Measurements from ENCODE around the gene CDC42BPB.

DNA sequence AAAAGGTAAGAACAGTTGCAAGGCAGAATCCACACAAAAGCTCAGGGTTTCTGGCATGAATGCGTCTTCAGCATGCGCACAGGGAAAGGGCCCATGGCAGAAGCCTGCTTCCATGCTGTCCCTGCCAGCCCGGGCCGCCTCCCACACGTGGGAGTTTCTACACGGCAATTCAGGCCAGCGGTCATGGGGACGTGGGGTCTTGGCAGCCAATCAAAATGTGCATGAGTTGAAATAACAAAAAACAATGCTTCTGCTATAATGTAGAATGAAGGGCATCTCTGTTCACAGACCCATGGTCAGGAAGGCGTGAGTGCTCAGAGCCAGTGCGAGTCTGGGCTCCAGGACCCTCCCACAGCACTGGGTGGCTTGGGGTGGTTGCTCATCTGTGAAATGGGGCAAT is 106.3 kb downstream of the CDC42BPB start:
- no peak for TF ChIP-seq POLR2AphosphoS5 (IDR thresholded peaks at IDR 0.05; ENCODE audit: insufficient read depth in 1 of 2, low read depth in 1 of 2)
- no peak for TF ChIP-seq POLR2A (IDR thresholded peaks at IDR 0.05)

All from vagina (tissue), 2 donors.